Measurements from ENCODE around the gene ANKRD49.

- TF ChIP-seq TEAD4 (IDR thresholded peaks at IDR 0.05), result no peak; the same call in 1 of the 2 replicates
- TF ChIP-seq, protein P1, sequence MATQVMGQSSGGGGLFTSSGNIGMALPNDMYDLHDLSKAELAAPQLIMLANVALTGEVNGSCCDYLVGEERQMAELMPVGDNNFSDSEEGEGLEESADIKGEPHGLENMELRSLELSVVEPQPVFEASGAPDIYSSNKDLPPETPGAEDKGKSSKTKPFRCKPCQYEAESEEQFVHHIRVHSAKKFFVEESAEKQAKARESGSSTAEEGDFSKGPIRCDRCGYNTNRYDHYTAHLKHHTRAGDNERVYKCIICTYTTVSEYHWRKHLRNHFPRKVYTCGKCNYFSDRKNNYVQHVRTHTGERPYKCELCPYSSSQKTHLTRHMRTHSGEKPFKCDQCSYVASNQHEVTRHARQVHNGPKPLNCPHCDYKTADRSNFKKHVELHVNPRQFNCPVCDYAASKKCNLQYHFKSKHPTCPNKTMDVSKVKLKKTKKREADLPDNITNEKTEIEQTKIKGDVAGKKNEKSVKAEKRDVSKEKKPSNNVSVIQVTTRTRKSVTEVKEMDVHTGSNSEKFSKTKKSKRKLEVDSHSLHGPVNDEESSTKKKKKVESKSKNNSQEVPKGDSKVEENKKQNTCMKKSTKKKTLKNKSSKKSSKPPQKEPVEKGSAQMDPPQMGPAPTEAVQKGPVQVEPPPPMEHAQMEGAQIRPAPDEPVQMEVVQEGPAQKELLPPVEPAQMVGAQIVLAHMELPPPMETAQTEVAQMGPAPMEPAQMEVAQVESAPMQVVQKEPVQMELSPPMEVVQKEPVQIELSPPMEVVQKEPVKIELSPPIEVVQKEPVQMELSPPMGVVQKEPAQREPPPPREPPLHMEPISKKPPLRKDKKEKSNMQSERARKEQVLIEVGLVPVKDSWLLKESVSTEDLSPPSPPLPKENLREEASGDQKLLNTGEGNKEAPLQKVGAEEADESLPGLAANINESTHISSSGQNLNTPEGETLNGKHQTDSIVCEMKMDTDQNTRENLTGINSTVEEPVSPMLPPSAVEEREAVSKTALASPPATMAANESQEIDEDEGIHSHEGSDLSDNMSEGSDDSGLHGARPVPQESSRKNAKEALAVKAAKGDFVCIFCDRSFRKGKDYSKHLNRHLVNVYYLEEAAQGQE (IDR thresholded peaks at IDR 0.05; ENCODE audit: low read depth), result no peak
- peak; percentile 19; the same call in 1 of the 2 replicates for TF ChIP-seq EP300 (IDR thresholded peaks at IDR 0.05; ENCODE audit: borderline replicate concordance)
These were observed 37.9 kb upstream of the ANKRD49 start for GRCh38 chr11:94455861-94456260.
